Astrocyte of the spinal cord (primary cell): Measurements from ENCODE around the gene LYPD6.

ENCODE experiments used
- DNase-seq: peaks from one replicate; pipeline ENCODE4 v3.0.0; 2011; ENCODE audit warnings: low read depth, low spot score
- H3K4me3 ChIP-seq: 2 replicates; pipeline ENCODE4 v1.5.1; 2011; ENCODE audit warnings: low read depth, mild to moderate bottlenecking, low read length, moderate library complexity
- CTCF ChIP-seq: IDR thresholded peaks from 2 replicates; pipeline ENCODE4 v1.5.1; 2012; ENCODE audit warnings: low read depth, mild to moderate bottlenecking, low read length, inconsistent platforms
- in situ Hi-C: cut with HindIII; loops from 2 replicates; pipeline ENCODE4 v1.10.0; 2017; ENCODE audit warnings: low sequenced_read_pairs

The LYPD6 gene

GRCh38 chr2:149330127-149331022 lies at the start of gene LYPD6:
Gene LYPD6 (plus strand): TSS chr2:149330587. CDS start chr2:149437709, 107,122 bp downstream.
- in situ Hi-C loops: no loop called here
- peak; percentile 17 for TF ChIP-seq CTCF
- DNase-seq: peak; percentile 74
- H3K4me3 ChIP-seq: peak within 1 kb of the TSS; percentile 59

- no peak for DNase-seq
- H3K4me3 ChIP-seq: no peak overlapping the region
- in situ Hi-C loops: no loop called here
- no peak for TF ChIP-seq CTCF
These were observed 48.9 kb upstream of the LYPD6 start for GRCh38 chr2:149281441-149281840.

- no peak overlapping the region for H3K4me3 ChIP-seq
- no peak for TF ChIP-seq CTCF
- DNase-seq: no peak
- in situ Hi-C loops: no loop called here
These were observed 39.7 kb upstream of the LYPD6 start for GRCh38 chr2:149290662-149291061.

- in situ Hi-C loops: no loop called here
- DNase-seq: no peak
- no peak overlapping the region for H3K4me3 ChIP-seq
These were observed 38.5 kb upstream of the LYPD6 start for GRCh38 chr2:149291881-149292280.

GRCh38 chr2:149296031-149296430 lies 34.4 kb upstream of the LYPD6 start:
- DNase-seq: no peak
- in situ Hi-C loops: no loop called here
- TF ChIP-seq CTCF: no peak
- H3K4me3 ChIP-seq: no peak overlapping the region

More at GRCh38 chr2:149291881-149292280, 38.5 kb upstream of the LYPD6 start:
- no peak for TF ChIP-seq CTCF

- no peak for TF ChIP-seq CTCF
- H3K4me3 ChIP-seq: no peak overlapping the region
- in situ Hi-C loops: no loop called here
- no peak for DNase-seq
These were observed 23.4 kb upstream of the LYPD6 start for GRCh38 chr2:149307014-149307413.
